GM21529 (cell line): Measurements from ENCODE around the gene APOBEC3C.
"Not testable (repeated sequence)": the region's sequence is repeated elsewhere in the genome, so short reads cannot be mapped to it uniquely, and the experiment has no call there.

ENCODE experiments used
- ATAC-seq: cut with Tn5 transposase; IDR thresholded peaks from one replicate; pipeline ENCODE4 v1.9.1; 2021; ENCODE audit not compliant: unreplicated experiment

The APOBEC3C gene

GRCh38 chr22:38981992-38982927 lies 31.8 kb upstream of the APOBEC3C start, which contains the start of gene APOBEC3B:
APOBEC3B (plus strand) TSS chr22:38982347; CDS start chr22:38982454, 107 bp downstream.
- peak; percentile 59 for ATAC-seq

- no peak for ATAC-seq
These were observed 29.8 kb upstream of the APOBEC3C start for GRCh38 chr22:38984224-38984623.

DNA sequence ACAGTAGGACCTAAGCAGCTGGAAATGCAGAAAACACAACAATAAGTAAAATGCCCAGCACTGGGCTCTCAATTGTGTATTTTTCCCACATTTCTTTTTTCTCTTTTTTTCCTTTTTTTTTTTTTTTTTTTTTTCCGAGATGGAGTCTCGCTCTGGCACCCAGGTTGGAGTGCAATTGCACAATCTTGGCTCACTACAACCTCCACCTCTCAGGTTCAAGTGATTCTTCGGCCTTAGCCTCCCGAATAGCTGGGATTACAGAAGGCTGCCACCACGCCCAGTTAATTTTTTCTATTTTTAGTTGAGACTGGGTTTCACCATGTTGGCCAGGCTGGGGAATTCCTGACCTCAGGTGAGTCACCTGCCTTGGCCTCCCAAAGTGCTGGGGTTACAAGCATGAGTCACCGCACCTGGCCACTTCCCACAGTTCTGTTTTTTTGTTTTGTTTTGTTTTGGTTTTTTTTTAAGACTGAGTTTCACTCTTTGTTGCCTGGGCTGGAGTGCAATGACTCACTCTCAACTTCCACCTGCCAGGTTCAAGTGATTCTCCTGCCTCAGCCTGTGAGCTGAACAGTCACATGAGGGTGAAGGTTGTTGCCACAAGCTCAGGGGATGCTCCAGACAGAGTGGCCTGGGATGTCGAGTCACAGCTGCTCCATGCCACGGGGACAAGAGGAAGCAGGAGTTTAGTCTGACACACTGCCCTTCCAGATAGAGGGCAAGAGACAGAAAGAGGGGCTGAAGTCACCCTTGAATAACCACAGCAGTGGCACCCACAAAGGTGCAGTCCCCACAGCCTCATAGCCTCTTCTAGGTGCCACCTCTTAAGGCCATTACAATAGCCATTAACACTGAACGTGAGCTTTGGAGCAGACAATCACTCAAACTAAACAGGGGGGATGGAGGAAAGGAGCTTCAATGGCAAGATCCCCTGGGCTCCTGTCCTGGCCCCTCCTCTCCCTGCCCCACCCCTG lies 29.0 kb upstream of the APOBEC3C start:
- peak; percentile 66 for ATAC-seq

DNA sequence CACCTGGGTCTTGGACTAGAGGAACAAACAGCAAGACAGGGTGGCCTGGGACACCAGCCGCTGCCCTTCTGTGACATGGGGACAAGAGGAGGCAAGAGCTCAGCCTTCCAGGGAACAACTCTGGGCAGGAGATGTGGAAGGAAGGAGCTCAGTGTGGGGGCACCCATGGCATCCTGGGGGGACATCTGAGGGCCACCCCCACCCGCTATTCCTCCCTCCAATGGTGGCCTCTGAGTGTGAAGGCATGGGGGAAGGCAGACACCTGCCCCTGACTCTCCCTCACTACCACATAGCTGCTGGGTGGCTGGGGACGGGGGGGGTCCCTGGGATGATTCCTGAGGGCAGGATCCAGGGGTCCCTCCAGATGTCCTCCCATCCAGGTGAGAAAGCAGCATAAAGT lies 27.4 kb upstream of the APOBEC3C start:
- ATAC-seq = no peak

DNA sequence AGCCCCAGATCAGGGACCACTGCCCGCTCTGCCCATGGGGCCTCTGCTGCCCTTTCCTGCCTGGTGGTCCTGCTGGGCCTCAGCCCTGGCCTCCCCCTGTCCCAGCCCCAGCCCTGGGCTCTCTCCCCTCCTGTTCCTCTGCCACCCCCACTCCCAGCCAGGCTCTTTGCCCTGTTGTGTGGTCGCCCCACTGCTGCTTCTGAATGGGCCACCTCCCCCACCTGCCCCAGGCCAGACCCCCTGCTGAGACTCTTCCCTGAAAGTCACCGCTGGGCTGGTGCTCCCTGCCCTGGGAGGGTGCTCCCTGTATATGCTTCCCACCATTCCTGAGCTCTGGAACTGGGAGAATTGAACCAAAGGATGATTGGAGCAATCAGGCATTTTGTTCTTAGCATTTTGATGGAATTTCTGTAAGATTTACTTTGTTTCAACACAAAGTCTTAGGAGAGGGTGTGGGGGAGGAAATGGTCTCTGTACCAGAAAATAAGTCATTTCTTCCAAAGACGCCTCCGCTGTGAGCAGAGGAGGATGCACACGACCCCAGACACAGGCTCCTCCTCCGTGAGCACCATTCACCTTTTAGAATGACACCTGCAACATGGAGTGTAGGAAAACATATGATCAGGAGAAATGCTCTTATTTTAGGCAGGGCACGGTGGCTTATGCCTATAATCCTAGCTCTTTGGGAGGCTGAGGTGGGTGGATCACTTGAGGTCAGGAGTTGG lies 26.7 kb upstream of the APOBEC3C start:
- ATAC-seq = no peak

- ATAC-seq = no peak
These were observed 24.6 kb upstream of the APOBEC3C start for GRCh38 chr22:38989466-38989865.

GRCh38 chr22:38992871-38993371 lies 21.1 kb upstream of the APOBEC3C start:
- not testable (repeated sequence) for ATAC-seq

DNA sequence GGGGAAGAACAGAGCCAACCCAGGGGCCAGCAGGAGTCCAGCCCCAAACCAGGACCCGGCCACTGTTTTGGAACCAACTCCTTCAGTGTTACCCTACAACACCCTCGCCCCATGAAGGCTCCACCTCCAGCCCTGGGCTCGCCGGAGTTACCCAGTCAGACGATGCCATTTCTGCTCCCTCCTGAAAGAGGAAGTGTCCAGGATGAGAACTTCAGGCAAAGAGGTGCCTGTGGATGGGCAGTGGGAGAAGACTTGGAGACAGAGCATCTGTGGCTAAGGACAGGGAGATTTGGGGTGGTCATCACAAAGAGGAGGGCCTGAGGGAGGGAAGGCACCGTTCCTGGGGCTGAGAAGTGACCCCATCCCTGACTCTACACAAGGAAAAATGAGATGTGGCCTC lies 18.0 kb upstream of the APOBEC3C start:
- no peak for ATAC-seq

DNA sequence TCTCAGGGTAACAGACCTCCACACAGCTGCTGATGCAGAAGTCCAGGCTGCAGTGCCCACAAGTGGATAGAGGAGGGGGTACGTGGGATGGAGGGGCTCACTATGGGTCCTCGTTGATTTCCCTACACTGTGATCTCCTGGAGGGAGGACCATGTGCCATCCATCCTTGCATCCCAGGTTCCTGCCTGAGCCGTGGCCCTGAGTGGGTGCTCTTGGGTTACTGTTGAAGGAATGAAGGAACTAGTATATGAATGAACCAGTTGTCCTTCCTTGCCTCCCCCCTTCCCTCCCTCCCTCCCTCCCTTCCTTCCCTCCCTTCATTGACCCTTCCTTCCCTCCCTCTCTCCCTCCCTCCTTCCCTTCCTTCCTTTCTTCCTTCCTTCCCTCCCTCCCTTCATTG lies 16.5 kb upstream of the APOBEC3C start:
- no peak for ATAC-seq

GRCh38 chr22:39003165-39003638 lies 10.9 kb upstream of the APOBEC3C start:
- ATAC-seq = peak; percentile 67

- ATAC-seq = no peak
These were observed 6.9 kb upstream of the APOBEC3C start for GRCh38 chr22:39007177-39007576.

DNA sequence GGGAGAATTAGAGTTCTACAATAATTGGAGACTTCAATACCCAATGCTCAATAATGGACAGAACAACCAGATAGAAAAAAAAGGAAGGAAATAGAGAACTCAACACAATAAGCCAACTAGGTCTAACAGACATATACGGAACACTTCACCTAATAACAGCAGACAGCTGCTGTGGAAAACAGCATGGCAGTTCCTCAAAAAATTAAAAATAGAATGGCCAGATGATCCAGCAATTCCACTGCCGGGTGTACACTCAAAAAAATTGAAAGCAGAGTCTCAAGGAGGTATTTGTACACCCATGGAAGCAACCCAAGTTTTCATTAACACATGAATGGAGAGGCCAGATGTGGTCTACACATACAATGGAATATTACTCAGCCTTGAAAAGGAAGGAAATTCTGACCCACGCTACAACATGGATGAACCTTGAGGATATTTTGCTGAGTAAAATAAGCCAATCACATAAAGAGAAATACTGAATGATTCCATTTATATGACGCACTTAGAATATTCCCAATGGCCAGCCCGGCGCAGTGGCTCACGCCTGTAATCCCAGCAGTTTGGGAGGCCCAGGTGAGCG lies 5.7 kb upstream of the APOBEC3C start:
- not testable (repeated sequence) for ATAC-seq

- ATAC-seq = no peak
These were observed 3.1 kb upstream of the APOBEC3C start for GRCh38 chr22:39010946-39011345.

DNA sequence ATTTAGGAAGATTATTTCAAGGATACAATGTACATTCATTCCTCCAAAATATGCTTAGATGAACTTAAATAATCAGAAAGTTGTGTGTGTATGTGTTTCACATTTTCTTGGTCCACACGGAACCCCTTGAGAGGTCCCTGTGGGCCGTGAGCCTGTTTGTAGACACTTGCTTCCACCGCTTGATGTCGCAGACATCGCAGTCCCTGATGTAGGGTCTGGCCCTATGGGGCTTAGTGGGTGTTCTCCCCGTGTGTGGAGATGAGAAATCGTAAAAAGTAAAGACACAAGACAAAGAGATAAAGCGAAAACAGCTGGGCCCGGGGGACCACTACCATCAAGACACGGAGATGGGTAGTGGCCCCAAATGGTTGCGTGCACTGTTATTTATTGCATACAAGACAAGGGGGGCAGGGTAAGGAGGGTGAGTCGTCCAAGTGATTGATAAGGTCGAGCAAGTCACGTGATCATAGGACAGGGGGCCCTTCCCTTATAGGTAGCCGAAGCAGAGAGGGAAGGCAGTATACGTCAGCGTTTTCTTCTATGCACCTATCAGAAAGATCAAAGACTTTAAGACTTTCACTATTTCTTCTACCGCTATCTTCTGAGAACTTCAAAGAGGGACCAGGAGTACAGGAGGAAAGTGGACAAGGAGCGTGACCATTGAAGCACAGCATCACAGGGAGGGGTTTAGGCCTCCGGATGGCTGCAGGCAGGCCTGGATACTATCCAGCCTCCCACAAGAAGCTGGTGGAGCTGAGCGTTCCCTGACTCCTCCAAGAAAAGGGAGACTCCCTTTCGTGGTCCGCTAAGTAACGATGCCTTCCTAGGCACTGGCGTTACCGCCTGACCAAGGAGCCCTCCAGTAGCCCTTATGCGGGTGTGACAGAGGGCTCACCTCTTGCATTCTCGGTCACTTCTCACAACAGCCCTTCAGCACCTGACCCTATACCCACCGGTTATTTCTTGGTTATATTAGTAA lies 1.2 kb upstream of the APOBEC3C start:
- ATAC-seq = no peak

DNA sequence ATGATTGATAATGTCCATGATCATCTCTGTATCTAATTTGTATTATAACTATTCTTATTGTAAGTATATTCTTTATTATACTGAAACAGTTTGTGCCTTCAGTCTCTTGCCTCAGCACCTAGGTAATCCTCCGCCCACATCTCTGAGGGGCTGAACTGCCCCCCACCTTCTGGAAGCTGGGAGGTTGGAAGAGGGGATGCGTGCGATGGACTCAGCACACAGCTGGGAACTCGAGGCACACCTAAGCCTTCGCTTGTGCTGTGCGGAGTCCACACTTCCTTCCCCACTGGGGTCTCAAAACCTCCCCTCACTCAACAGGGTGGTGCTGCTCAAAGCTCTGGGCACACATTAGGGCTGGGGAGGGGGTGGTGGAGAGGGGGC lies 506 bp upstream of the APOBEC3C start:
- not testable (repeated sequence) for ATAC-seq

DNA sequence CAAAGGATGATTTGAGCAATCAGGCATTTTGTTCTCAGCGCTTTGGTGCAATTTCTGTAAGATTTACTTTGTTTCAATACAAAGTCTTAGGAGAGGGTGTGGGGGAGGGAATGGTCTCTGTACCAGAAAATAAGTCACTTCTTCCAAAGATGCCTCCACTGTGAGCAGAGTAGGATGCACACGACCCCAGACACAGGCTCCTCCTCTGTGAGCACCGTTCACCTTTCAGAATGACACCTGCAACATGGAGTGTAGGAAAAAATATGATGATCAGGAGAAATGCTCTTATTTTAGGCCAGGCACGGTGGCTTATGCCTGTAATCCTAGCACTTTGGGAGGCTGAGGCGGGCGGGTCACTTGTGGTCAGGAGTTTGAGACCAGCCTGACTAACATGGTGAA lies 665 bp downstream of the APOBEC3C start:
- ATAC-seq = not testable (repeated sequence)

- no peak for ATAC-seq
These were observed 2.5 kb downstream of the APOBEC3C start for GRCh38 chr22:39016592-39016991.

DNA sequence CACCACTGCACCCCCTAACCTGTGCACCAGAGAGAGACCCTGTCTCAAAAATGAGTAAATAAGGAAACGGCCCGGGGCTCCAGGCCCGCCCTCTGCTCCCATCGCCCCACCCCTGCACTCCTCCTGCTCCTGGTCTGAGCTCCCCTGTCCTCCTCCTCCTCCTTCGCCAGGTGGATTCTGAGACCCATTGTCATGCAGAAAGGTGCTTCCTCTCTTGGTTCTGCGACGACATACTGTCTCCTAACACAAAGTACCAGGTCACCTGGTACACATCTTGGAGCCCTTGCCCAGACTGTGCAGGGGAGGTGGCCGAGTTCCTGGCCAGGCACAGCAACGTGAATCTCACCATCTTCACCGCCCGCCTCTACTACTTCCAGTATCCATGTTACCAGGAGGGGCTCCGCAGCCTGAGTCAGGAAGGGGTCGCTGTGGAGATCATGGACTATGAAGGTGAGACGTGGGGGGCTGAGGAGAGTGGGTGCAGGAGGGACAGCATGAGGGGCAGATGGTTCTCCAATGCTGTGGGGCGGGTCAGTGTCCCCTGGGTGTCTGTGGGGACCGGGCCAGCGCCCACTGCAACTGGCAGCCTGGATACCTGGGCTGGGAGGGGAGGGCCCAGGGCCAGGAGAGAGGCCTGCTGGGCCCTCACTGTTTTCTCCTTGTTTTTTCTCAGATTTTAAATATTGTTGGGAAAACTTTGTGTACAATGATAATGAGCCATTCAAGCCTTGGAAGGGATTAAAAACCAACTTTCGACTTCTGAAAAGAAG lies 3.7 kb downstream of the APOBEC3C start:
- ATAC-seq = no peak
